Measurements from ENCODE around the gene ODAD4.

ODAD4 gene

GRCh38 chr17:41966463-41967140 lies 36.2 kb downstream of the ODAD4 start, which contains the start of gene CNP:
Gene CNP (plus strand): TSS chr17:41966795. CDS start chr17:41966885, 90 bp downstream.
- peak within 1 kb of the TSS; percentile 85 for H3K4me3 ChIP-seq (ENCODE audit: low read depth, low read length)
- DNase-seq (ENCODE audit: low read depth), result peak; percentile 96
- TF ChIP-seq, protein P1, sequence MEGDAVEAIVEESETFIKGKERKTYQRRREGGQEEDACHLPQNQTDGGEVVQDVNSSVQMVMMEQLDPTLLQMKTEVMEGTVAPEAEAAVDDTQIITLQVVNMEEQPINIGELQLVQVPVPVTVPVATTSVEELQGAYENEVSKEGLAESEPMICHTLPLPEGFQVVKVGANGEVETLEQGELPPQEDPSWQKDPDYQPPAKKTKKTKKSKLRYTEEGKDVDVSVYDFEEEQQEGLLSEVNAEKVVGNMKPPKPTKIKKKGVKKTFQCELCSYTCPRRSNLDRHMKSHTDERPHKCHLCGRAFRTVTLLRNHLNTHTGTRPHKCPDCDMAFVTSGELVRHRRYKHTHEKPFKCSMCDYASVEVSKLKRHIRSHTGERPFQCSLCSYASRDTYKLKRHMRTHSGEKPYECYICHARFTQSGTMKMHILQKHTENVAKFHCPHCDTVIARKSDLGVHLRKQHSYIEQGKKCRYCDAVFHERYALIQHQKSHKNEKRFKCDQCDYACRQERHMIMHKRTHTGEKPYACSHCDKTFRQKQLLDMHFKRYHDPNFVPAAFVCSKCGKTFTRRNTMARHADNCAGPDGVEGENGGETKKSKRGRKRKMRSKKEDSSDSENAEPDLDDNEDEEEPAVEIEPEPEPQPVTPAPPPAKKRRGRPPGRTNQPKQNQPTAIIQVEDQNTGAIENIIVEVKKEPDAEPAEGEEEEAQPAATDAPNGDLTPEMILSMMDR (IDR thresholded peaks at IDR 0.05; ENCODE audit: insufficient read depth, low read depth, low read length, missing control alignments), result no peak

DNA sequence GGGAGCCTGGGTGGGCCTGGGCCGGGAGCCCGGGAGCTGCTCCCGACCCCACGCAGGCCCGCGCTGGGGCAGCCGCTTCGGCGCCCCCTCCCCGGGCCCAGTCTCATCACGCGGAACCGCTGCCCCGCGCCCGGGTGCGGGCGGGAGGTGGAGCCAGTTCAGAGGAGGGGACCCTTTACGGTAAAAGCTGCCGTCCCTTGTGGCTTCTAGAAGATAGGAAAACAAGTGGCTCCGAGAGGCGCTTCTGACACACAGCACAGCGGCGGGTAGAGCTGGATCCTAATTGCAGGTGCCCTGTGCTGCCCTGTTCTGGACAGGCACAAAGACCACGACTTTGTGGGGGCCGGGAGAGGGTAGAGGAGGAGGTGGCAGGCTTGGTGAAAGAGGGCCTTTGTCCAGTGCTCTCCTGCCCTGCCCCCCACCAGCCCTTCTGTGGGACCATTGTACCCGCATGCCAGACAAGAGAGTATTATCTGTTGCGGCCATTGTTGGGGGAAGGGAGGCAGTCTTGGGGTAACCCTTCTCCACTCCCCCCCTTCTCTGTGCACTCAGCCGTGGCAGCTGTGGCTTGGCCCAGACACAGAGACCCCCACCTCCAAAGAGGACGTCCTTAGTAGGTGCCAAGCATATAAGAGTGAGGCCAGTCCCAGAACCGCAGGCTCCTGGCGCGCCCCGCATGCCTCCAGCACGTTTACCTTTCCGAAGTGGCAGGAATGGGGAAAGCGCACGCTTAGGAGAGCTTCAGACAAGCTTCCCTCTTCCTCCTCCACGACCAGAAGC lies 36.9 kb downstream of the ODAD4 start:
- peak; percentile 47 for DNase-seq (ENCODE audit: low read depth)
- TF ChIP-seq, protein P1 (IDR thresholded peaks at IDR 0.05; ENCODE audit: insufficient read depth, low read depth, low read length, missing control alignments), result no peak
- H3K4me3 ChIP-seq (ENCODE audit: low read depth, low read length), result peak overlapping the region; percentile 85

DNA sequence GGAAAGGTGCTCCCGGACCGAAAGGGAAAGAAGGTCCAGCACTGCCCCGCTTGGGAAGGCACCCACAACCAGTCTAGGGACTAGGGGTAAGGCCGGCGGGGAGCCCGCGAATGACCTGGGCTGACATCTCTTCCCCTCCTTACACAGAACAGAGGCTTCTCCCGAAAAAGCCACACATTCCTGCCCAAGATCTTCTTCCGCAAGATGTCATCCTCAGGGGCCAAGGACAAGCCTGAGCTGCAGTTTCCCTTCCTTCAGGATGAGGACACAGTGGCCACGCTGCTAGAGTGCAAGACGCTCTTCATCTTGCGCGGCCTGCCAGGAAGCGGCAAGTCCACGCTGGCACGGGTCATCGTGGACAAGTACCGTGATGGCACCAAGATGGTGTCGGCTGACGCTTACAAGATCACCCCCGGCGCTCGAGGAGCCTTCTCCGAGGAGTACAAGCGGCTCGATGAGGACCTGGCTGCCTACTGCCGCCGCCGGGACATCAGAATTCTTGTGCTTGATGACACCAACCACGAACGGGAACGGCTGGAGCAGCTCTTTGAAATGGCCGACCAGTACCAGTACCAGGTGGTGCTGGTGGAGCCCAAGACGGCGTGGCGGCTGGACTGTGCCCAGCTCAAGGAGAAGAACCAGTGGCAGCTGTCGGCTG lies 37.6 kb downstream of the ODAD4 start:
- H3K4me3 ChIP-seq (ENCODE audit: low read depth, low read length), result no peak overlapping the region
- TF ChIP-seq, protein P1 (IDR thresholded peaks at IDR 0.05; ENCODE audit: insufficient read depth, low read depth, low read length, missing control alignments), result no peak
- DNase-seq (ENCODE audit: low read depth), result no peak

- no peak for DNase-seq (ENCODE audit: low read depth)
- H3K4me3 ChIP-seq (ENCODE audit: low read depth, low read length), result no peak overlapping the region
- TF ChIP-seq, protein P1 (IDR thresholded peaks at IDR 0.05; ENCODE audit: insufficient read depth, low read depth, low read length, missing control alignments), result no peak
Measured at GRCh38 chr17:41968676-41969075, 38.3 kb downstream of the ODAD4 start.

DNA sequence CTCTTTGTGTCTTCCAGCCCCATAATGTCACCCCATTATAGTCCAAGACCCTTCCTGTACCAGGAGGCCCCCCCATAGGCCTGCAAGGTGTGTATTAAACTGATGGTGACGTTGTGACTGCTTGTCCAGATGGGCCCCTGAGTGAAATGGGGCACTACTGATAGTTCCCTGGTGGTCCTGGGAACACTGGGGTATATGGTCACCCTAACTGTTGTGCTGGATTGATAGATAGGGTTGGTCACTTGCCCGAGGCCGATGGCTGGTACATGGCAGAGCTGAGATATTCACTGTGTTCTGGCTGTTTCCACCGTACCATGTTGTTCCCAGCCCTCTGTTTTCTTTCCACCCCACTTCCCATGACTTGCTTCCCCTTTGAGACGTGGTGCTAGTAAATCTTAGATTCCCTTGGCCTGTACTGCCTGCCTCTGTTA lies 40.5 kb downstream of the ODAD4 start:
- H3K4me3 ChIP-seq (ENCODE audit: low read depth, low read length), result no peak overlapping the region
- DNase-seq (ENCODE audit: low read depth), result no peak
- TF ChIP-seq, protein P1 (IDR thresholded peaks at IDR 0.05; ENCODE audit: insufficient read depth, low read depth, low read length, missing control alignments), result no peak

- H3K4me3 ChIP-seq (ENCODE audit: low read depth, low read length), result no peak overlapping the region
- TF ChIP-seq, protein P1 (IDR thresholded peaks at IDR 0.05; ENCODE audit: insufficient read depth, low read depth, low read length, missing control alignments), result no peak
- DNase-seq (ENCODE audit: low read depth), result no peak
Measured at GRCh38 chr17:41971721-41972523, 41.5 kb downstream of the ODAD4 start.

All from GM12865 (cell line).